Measurements from ENCODE around the gene UBE2S.

DNA sequence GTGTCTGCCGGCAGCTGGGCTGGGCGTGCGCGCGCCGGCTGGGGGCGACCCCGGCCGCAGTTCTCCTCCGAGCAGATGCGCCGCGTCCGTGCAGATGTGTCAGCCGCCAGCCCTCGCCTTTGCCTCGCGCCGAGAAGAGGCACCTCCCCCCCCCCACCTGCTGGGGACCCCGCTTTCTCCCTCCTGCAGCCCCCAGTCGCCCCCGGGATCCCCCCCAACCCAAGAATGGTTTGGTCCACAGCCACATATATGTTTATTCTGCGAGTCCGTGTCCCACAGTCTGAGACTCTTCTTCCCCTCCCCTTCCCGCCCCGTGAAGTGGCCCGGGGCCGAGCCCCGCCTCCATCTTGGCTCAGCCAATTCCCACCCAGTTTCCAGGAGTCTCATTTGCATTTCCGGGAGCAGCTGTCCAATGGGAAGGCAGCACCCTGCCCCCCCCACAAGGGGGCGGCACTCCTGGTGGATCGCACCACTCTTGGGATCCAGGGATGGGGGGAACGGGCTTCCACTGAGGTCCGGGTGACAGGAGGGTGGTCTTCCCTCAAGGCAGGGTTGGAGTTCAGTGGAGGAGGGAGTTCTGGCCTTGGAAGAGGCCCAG lies 45.3 kb upstream of the UBE2S start:
- TF ChIP-seq YY1 (IDR thresholded peaks at IDR 0.05; ENCODE audit: insufficient read depth, insufficient read length), result no peak
- TF ChIP-seq ZNF274 (IDR thresholded peaks at IDR 0.05; ENCODE audit: low read depth, low read length), result no peak
- no peak for TF ChIP-seq SUZ12 (IDR thresholded peaks at IDR 0.05; ENCODE audit: extremely low read depth, insufficient read depth, insufficient read length)

Measured in NT2/D1 (cell line).